NT2/D1 (cell line): ENCODE data around the gene GALC.

Source experiments
- SUZ12 ChIP-seq: IDR thresholded peaks from 2 replicates; pipeline ENCODE4 v1.6.1; 2011; ENCODE audit not compliant: insufficient read length, insufficient read depth; ENCODE audit errors: extremely low read depth
- ZNF274 ChIP-seq: IDR thresholded peaks from 2 replicates; pipeline ENCODE4 v1.6.1; 2011; ENCODE audit warnings: mild to moderate bottlenecking, low read depth, low read length

DNA sequence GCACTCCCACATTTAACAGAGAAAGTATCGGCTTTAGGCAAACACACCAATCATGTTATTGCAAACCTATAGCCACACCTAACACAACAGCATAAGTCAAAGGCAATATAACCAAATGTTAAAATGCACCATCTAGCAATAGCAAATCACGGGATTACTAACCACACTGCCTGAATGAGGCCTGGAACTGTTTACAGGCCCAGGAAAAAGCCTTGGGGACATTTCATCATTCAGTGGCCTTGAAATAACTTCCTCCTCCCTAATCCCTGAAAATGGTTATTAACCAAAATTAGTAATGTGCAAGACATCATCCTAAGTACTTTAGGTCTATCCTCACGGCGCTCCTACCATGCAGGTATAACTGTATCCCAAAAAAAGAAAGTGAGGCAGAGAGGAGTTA is 2.3 kb downstream of the GALC start:
- TF ChIP-seq ZNF274 (no peak), SUZ12 (no peak)
